ENCODE measurements around the gene C10orf67.
A peak's percentile ranks its signal among the peaks of the same experiment; 100 is the strongest.
"Not testable (repeated sequence)": the region's sequence is repeated elsewhere in the genome, so short reads cannot be mapped to it uniquely, and the experiment has no call there.

The C10orf67 gene

DNA sequence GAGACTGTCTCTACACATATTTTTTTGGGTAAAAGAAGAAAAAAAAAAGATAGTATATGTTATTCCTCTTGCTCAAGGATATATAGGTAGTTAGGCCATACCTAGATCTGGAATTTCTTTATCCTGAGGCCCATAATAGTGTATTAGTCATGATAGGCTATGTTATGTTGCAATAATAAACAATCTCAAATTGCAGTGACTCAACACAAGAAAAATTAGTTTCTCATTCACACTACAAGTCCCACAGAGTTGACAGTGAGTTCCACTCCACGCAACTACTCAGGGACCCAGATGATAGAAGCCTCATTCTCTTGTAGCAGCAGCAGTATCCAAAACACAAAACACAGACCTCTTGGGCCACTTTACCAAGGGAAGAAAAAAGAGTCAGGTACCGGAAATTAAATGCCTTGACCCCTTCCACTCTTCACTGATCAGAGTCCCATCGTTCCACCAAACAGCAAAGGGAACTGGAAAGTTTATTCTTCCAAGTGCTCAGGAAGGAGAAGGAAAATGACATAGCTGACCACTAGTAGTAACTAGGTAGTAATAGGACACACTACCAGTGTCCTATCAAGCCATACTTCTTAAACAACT, 7.4 kb upstream of the C10orf67 start:
- TF ChIP-seq, protein P1, sequence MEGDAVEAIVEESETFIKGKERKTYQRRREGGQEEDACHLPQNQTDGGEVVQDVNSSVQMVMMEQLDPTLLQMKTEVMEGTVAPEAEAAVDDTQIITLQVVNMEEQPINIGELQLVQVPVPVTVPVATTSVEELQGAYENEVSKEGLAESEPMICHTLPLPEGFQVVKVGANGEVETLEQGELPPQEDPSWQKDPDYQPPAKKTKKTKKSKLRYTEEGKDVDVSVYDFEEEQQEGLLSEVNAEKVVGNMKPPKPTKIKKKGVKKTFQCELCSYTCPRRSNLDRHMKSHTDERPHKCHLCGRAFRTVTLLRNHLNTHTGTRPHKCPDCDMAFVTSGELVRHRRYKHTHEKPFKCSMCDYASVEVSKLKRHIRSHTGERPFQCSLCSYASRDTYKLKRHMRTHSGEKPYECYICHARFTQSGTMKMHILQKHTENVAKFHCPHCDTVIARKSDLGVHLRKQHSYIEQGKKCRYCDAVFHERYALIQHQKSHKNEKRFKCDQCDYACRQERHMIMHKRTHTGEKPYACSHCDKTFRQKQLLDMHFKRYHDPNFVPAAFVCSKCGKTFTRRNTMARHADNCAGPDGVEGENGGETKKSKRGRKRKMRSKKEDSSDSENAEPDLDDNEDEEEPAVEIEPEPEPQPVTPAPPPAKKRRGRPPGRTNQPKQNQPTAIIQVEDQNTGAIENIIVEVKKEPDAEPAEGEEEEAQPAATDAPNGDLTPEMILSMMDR (IDR thresholded peaks at IDR 0.05; ENCODE audit: control insufficient read depth, insufficient read depth, low read depth, low read length, missing control alignments), result no peak
- H3K4me3 ChIP-seq (ENCODE audit: control insufficient read depth, low read depth, low read length), result no peak overlapping the region
- DNase-seq (ENCODE audit: low read depth), result no peak

DNA sequence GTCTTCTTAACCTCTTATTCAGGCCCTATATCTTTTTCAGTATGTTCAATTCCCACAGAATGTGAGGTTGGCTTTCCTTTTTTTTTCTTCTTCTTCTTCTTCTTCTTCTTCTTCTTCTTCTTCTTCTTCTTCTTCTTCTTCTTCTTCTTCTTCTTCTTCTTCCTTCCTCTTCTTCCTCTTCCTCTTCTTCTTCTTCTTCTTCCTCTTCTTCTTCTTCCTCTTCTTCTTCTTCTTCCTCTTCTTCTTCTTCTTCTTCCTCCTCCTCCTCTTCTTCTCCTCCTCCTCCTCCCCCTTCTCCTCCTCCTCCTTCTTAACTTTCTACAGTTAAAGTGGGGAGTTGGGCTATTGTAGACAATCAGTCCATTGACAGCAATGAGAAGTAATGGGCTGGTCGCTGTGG, 6.1 kb upstream of the C10orf67 start:
- not testable (repeated sequence) for DNase-seq (ENCODE audit: low read depth); H3K4me3 ChIP-seq (ENCODE audit: control insufficient read depth, low read depth, low read length)

DNA sequence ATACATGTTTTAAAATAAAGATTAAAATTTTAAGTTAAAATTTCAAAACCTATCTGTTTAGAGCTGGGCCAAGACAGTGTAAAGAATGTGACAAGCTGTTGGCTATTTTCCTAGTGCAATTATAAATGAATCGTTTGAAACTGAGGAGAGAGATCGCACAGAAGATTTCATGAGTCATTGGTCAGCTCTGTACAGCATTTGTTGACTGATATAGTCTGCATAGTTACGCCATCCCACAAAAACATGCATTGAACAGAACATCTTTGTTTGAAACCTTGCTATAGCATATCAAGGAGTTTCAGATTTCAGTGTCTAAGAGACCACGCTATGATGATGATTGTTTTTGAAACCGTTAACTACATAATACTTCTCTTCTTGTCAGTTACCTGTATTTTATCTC, 1.3 kb upstream of the C10orf67 start:
- no peak overlapping the region for H3K4me3 ChIP-seq (ENCODE audit: control insufficient read depth, low read depth, low read length)
- TF ChIP-seq, protein P1 (IDR thresholded peaks at IDR 0.05; ENCODE audit: control insufficient read depth, insufficient read depth, low read depth, low read length, missing control alignments), result no peak
- DNase-seq (ENCODE audit: low read depth), result no peak

DNA sequence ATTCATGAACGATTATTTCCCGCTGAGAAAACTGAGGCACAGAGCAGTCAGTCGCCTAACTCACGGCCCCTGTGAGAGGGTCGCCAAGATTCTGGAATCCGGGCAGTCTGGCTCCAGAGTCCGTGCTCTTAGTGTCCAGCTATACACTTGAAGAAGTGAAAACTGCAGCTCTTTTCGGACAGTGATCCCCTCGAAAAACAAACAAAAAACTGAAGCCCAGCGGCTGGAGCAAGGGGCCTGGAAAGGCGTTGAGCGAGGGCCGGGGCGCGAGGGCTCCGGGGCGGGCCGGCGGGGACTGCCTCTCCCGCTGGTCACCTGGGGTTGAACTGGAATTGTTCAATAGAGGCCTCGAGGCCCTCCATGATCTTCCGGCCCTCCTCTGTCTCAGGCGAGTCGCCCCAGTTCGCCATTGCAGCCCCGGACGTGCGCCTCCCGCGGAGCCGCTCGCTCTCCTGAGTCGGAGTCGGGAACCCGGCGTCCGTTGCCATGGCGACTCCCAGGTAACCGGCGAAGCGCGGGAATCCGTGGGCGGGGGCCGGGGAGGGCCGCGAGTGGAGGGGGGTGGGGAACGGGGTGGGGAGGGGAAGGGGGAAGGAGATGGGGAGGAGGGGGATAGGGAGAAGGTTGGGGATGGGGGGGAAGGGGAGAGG, 881 bp downstream of the C10orf67 start:
- DNase-seq (ENCODE audit: low read depth), result no peak
- TF ChIP-seq, protein P1 (IDR thresholded peaks at IDR 0.05; ENCODE audit: control insufficient read depth, insufficient read depth, low read depth, low read length, missing control alignments), result no peak
- peak overlapping the region; percentile 47 for H3K4me3 ChIP-seq (ENCODE audit: control insufficient read depth, low read depth, low read length)

DNA sequence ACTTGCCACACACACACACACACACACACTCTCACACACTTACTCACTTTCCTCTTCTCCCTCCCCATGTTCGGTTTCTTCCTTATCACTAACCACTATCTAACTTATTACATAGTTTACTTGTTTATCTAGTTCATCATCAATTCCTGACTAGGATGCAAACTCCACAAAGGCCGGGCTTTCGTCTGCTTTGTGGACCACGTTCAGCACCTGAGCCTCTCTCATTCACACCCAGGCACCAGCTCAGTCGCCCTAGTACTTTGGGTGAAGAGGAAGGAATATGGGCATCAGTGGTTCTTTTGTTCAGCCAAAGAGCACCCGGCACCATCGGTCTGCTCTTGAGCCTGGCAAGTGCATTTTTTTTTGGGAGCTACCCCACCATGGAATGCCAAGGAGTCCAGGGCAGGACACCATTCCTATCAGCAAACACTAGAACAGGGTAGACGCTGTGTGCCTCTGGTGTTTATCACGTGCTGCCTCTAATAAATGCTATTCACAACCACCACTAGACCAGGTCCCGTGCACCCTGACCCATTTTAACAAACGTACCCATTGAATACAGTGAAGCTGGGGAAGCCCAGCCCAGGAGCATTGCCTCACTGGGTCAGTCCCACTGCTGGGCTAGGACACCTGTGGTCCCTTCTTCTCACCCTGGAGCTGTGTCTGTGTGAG, 2.2 kb downstream of the C10orf67 start:
- TF ChIP-seq, protein P1 (IDR thresholded peaks at IDR 0.05; ENCODE audit: control insufficient read depth, insufficient read depth, low read depth, low read length, missing control alignments), result no peak

DNA sequence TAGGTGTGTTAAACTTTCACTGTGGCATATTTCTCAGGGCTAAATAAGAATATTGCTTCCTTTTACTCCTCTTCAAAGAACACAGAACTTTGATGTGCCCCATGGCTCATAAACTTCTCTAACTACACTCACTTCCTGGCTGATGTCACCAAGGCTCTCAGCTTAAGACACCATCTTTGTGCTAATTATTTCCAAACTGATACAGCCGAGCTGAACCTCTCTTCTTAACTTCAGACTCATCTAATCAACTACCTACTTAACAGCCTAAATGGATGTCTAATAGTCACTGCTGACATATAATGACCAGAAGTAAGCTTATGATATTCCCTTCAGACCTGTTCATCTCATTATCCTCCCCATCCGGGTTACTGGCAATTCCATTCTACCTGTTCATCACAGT, 3.6 kb downstream of the C10orf67 start:
- H3K4me3 ChIP-seq (ENCODE audit: control insufficient read depth, low read depth, low read length), result no peak overlapping the region
- DNase-seq (ENCODE audit: low read depth), result no peak
- TF ChIP-seq, protein P1 (IDR thresholded peaks at IDR 0.05; ENCODE audit: control insufficient read depth, insufficient read depth, low read depth, low read length, missing control alignments), result no peak

More for the DNA sequence above, 2.2 kb downstream of the C10orf67 start:
- no peak for DNase-seq (ENCODE audit: low read depth)
- H3K4me3 ChIP-seq (ENCODE audit: control insufficient read depth, low read depth, low read length), result no peak overlapping the region

DNA sequence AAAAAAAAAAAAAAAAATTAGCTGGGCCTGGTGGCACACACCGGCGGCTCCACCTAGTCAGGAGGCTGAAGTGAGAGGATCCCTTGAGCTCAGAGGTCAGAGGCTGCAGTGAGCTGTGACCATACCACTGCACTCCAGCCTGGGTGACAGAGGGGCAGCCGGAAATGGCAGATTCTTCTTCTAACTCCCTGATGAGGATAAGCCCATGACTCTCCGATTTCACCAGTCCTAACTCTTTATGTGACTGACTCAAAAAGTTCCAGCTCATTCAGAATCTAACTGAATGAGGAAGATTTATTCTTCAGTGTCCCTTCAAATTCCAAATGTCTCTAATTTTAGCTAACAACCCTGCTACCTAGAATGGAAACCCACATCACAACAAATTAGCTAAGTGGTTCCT, 4.2 kb downstream of the C10orf67 start:
- H3K4me3 ChIP-seq (ENCODE audit: control insufficient read depth, low read depth, low read length), result no peak overlapping the region
- TF ChIP-seq, protein P1 (IDR thresholded peaks at IDR 0.05; ENCODE audit: control insufficient read depth, insufficient read depth, low read depth, low read length, missing control alignments), result no peak
- DNase-seq (ENCODE audit: low read depth), result no peak
